ENCODE results near the gene TMOD4.

TMOD4 gene

GRCh38 chr1:151137789-151138188, 38.0 kb downstream of the TMOD4 start:
- DNase-seq, result no peak

DNA sequence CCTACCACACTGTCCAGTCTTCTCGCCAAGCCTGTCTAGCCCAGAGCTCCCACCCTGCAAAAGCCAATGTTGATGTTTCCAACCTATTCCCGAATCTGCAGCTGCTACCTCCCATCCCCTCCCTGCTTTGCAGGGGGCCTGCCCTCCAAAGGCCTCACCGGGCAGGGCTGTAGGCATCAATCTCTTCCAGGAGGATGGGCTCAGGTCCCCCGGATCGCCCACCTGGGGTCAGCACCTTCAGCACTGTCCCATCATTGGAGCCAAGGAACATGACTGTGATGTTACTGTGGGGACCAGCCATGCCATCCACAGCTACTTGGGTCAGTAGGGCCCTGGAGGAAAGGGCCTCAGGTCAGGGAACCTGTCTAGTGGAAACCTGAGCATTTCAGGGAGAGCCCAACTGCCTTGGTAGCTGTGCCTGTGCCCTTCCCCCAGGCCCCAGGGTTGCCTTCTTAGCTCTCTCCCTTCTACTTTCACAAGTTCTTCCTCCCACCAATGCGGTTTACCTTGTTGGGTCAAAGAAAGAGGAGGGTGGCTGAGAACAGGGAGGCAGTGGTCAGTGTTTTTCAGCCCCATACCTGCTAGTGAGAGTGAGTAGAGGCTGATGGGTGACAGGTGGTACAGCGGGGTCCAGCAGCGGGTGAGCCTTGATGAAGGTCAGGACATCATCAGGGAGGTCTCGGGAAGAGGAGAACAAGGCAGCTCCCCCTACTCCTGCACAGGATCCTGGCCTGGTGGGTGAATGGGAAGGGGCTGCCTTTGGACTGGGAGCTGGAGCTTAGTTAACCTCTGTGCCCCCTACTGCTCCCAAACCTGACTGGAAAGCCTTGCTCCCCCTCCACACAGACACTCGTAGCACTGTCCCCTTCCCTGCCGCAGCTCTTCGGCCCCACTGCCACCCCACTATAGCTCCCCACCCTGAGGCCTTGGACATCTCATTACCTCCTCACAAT, 40.1 kb downstream of the TMOD4 start:
- no peak for DNase-seq

- no peak for DNase-seq
These were observed 40.8 kb downstream of the TMOD4 start for GRCh38 chr1:151134991-151135390.

DNA sequence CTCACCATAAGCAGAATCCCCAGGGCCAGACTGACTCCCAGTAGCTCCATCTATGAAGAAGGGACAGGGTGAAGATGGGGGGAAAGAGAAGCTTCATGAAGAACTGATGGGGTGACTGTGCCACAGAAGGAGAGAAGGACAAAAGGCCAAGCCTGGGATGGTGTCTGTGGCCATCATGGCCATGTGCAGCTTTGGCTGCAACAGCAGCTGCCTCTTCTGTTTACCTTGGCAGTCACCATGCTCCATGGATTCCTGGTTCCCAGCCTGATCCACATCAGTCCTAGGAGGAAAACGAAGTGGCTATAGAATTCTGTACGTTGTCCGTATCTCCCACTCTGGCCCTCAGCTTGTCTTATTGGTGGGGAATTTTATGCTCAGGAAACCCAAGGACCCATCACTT, 41.4 kb downstream of the TMOD4 start:
- no peak for DNase-seq

DNA sequence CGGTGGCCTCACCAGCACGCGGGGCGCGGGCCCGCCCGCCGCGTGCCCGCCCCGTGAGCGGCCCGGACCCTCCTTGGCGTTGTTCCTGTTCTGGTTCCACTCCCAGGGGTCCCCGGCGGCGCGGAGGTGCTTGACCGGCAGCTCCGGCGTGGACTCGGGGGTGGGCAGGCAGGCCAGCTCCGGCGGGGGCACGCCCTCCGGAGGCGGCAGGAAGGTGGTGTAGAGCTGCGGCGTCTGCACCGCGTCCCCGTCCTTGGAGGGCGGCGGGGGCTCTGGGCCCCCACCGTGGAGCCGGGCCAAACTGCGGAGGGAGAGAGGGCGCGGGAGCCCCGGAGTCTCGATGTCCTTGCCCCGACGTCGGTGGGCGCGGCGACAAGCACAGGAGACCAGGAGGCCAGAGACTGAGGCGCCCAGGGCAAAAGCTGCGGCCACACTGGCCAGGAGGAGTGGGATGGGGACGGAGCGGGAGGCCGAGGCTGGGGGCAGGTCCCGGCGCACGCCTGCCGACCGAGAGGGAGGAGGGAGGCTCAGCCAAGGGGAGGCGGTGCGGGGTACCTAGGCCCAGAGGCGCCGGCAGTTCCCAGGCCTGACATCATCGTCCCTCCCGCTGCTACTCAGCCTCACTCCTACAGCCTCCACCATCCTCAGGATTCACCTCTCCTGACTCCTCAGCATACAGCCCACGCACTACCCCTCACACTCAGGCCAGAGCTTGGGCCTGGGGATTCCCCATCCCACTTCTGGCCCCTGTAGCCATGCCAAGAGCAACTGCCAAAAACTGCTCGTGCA, 42.6 kb downstream of the TMOD4 start:
- DNase-seq, result no peak

- no peak for DNase-seq
These were observed 43.3 kb downstream of the TMOD4 start for GRCh38 chr1:151132335-151133017.

GRCh38 chr1:151131701-151132334, 44.0 kb downstream of the TMOD4 start:
- no peak for DNase-seq

GRCh38 chr1:151130987-151131586, 44.7 kb downstream of the TMOD4 start:
- DNase-seq, result no peak

DNA sequence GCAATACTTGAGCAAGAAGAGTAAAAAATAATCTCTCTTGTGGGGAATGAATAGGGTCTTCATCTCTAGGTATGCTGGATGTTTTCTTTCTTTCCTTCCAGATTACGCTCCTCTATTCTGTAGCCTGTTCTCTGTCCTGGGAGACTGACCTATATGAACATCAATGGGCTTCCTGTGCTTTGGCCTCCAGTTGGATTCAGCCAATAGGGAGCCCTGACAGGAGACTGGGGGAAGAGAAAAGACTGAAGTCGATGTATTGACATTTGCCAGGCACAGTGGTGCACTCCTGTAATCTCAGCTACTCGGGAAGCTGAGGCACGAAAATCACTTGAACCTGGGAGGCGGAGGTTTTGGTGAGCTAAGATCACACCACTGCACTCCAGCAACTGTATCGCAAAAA, 47.0 kb downstream of the TMOD4 start:
- DNase-seq, result no peak

DNA sequence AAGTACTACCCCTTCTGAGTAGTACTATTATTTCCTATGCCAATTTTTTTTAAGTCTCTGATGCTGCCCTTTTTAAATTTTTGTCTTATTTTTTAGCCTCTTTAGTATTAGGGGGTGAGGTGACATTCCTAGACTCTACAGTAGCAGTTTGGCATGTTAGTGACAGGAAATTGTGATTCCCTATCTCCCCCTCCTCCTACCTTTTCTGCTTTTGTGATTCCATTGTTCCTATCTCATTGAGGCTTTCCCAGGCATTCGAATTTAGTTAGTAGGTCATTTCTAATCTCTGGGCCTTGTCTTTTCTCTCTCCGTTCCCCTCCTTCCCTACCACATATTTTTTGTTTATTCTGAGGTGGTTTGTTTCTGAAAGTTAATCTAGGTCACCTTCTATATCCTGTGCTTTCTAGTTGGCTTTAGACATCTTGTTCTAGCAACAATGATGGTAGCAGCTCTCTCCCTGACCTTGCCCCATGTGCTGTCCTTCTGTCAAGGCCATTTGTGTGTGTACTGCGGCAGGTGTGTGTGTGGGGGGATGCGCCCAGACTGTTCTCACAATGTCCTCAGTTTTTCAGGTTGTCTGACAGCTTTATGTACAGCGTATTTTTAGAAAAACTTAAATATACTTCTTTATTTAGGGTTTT, 50.9 kb downstream of the TMOD4 start:
- no peak for DNase-seq
